HG02759 (cell line): ENCODE measurements around the gene PANX2.

Experiments used
- ATAC-seq: cut with Tn5 transposase; IDR thresholded peaks from one replicate; pipeline ENCODE4 v1.9.1; 2021; ENCODE audit warnings: mild to moderate bottlenecking, moderate library complexity; ENCODE audit not compliant: unreplicated experiment

PANX2 gene

DNA sequence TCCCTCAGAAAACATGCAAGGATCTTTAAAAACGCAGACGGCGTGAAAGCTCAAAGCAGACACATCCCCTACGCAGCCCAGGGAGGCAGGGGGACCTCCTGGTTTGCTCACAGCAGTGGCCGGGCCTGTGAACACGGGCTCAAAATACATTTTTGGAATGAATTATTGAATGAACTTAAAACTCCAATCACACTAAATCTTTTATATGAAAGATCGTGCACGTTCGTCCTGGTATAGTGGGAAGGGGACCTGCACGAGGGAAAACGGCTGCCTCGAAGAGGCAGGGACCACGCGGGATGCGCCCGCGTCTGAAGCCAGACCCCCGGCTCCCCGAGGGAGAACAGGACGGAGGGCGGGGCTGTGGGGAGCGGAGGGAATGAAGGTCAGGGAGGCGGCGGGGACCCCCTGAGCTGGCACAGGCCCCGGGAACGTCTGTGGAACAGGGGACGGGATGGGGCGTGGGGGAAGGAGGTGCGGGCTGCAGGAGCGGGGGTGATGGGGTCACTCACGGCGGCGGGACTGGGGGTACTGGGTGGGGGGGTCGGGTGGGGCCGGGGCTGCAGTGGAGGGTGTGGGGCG is 1.3 kb upstream of the PANX2 start:
- no peak for ATAC-seq

DNA sequence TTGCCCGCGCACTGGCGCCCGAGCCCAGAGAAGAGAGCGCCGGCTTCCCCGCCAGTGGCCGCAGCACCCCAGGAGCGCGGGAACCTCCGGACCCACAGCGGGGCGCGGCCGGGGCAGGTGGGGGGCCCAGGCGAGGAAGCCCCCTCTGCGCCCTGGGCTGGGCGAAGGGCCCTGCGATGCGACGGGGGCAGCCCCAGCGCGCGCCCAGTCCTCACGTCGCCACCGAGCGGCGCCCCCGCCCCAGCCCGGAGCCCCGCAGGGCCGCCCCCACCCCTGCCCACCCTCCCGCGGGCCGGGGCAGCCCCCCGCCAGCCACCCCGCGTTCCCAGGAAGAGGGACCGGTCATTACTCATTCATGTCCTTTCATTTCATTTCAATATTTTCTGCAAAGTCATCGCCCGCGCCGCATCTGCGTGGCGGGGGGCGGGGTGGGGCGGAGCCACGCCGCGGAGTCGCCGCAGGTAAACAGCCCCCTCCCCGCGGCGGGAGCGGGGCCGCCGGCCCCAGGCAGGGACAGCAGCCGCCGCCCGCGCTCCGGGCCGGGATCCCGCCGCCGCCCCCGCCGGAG is 673 bp upstream of the PANX2 start:
- ATAC-seq: no peak

DNA sequence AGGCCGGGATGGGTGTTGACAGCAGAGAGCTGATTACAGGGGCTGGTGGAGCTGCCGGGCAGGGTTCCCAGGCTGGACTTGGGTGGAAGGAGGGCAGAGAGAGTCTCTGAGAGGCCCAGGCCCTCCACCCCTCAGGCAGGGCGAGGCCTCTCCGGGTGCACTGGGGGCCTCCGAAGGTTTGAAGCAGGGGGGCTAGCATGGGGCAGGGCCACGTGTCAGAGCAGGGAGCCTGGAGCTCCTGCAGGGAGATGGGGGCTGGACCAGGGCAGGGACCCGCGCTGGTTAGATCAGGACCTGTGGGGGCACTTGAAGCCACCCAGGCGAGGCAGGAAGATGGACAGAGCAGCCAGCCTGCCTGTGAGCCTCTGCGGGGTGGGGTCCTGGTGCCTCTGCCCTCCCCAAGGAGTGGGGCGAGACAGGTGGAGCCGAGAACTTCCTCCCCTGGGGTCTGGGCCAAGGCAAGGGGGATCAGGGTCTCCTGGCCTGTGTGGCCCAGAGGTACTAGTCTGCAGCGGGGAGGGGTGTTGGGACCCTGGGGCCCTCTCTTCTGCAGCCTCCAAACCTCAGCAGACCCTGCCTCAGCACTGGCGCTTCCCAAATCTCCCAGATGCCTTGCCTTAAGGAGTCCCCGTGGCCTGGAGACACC is 911 bp downstream of the PANX2 start:
- ATAC-seq: no peak

DNA sequence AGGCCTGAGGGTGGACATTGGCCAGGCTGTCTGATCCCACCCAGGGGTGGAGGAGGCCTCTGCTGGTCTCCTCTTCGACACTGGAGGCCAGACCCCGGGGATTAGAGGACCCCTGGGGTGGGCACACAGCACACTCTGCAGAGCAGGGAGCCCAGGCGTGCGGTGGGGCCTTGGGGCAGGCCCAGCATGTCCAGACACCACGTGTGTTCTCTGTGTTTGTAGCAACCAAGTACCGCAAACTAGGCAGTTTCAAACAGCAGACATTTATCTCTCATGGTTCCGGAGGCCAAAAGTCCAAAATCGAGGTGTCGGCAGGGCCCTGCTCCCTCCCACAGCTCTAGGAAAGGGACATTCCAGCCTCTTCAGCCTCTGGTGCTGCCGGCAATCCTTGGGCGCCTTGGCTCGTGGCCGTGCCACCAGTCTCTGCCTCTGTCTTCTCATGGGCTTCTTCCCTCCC is 1.5 kb downstream of the PANX2 start:
- ATAC-seq: no peak

DNA sequence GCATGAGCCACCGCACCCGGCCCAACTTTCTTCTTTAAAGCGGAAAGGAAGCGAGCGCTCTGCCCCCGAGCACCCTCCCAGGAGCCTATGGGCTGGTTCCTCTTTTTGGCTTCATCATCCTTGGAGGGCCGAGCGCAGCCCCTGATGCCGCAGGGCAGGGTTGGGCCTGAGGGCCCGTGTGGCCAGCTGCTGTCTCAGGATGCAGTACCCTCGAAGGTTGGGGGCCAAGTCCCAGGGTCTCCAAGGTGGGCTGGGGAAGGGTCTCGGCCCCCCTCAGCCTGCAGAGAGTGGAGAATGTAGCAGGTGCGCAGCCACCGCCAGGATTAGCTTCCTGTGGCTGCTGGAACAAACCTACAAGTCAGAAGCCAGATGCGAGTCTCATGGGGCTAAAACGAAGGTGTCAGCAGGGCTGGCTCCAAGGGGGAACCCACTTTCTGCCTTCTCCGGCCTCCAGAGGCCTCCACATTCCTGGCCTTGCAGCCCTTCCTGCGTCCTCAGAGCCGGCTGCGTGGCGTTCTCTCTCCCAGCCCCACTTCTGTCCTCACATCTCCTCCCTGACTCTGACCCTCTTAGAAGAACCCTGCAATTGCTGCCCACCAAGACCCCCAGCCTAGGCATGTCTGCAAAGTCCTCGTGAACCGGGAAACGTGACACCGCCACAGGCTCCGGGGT is 2.9 kb downstream of the PANX2 start:
- ATAC-seq: no peak

DNA sequence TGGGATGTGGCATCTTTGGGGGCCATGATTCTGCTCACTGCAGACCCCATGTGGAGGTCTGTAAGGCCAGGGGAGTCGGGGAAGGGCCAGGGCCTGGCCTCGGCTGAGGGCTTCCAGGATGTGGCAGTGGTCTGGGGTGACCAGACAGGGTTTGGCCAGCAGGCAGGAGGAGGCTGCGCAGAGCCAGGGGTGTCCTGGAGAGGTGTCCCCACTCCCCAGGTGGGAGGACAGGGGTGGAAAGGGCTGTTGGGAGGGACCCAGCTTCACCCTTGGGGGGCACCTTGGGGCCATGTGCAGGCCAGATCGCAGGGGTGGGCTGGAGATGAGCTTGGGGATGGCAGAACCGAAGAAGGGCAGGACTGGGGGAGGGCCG is 3.4 kb downstream of the PANX2 start:
- no peak for ATAC-seq

DNA sequence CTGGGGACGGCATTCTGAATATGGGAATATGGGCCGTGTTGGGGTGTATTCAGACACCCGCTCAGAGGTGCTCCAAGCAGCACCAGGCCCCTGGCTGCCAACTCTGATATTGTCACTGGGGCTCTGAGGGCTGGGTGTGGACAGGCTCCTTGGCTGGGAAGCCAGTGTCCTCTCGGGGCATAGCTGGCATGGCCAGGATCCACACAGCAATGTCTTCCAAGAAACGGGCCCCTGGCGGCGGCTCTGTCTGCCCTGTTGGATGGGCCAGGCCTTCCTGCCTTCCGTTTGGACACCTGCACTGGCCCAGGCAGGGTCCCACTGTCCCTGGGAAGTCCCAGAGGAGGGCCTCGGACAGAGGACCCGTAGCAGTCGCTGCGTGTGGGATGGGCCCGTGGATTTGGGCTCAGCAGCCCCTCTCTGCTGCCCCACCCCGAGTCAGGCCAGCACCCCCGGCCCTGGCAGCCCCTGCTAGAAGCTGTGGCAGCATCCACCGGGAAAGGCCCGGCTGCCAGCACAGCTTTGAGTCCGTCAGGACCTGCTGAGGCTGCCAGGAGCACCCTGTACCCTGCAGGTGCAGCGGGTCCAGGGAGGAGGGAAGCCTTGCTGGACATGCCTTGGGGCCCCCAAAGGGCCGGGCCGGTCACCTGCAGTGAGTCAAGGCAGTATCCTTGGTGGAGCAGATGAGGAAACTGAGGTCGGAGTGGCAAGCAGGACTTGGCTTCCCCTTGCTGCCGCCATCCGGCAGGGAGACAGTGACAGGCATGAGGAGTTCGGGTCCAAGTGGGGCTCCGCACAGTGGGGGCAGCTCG is 4.1 kb downstream of the PANX2 start:
- ATAC-seq: no peak

DNA sequence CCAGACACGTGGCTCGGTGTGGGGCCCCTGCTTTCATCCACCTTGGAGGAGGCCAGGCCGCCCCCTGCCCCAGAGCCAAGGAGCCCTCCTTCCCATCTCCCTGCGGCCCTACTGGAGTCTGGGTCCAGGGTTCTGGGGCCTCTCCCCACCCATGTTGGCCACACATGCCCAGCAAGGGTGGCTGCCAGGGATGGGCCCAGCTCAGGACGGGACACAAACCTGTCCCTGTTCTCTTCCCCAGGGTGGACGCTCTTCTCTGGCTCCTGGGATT is 4.6 kb downstream of the PANX2 start:
- ATAC-seq: no peak

DNA sequence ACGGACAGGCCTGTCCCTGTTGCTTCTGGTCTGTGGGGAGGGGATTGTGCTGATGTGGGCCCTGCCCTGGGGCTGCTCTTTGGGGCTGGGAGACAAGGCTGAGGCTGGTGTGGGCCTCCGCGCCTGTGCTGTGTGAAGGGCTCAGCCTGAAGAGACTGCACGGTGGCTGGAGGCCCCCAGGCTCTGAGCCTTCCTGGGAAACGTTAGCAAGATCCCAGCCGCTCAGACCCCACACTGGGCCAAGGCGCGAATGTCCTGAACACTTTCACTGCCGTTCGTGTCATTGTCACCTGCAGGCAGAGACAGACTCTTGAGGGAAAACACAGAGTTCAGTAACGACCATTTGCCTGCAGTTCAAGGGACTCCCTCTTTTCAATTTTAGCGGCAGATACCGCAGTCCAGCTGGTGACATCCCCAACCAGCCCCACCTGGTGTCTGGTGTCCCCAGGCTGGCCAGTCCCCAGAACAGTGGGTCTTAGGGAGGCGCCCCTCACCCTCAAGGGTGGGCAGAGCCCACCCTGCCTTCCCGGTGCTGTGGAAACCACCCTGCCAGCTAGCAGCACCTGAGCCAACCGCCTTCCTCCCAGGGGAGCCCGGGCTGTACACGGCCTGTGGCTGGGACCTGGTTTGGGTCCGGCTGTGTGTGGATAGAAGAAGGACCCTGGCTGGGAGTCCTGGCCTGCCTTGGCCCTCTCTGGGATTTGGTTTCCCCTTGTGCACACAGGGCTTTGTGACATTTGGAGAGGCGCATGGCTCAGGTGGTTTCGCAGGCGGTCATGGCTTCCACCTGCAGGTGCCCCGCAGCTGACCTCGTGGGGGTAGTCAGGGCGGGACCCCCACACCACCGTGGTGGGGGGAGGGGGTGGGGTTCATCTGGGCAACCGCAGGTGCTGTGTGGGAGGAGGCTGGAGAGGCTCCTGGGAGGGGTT is 5.7 kb downstream of the PANX2 start:
- no peak for ATAC-seq

DNA sequence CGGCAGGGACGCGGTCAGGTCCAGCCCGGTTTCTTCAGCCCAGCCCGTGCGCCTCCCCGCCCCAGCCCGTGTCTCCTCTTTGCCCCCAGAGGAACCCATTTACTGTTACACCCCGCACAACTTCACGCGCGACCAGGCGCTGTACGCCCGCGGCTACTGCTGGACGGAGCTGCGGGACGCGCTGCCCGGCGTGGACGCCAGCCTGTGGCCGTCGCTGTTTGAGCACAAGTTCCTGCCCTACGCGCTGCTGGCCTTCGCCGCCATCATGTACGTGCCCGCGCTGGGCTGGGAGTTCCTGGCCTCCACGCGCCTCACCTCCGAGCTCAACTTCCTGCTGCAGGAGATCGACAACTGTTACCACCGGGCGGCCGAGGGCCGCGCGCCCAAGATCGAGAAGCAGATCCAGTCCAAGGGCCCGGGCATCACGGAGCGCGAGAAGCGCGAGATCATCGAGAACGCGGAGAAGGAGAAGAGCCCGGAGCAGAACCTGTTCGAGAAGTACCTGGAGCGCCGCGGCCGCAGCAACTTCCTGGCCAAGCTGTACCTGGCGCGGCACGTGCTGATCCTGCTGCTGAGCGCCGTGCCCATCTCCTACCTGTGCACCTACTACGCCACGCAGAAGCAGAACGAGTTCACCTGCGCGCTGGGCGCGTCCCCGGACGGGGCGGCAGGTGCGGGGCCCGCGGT is 6.5 kb downstream of the PANX2 start:
- no peak for ATAC-seq

DNA sequence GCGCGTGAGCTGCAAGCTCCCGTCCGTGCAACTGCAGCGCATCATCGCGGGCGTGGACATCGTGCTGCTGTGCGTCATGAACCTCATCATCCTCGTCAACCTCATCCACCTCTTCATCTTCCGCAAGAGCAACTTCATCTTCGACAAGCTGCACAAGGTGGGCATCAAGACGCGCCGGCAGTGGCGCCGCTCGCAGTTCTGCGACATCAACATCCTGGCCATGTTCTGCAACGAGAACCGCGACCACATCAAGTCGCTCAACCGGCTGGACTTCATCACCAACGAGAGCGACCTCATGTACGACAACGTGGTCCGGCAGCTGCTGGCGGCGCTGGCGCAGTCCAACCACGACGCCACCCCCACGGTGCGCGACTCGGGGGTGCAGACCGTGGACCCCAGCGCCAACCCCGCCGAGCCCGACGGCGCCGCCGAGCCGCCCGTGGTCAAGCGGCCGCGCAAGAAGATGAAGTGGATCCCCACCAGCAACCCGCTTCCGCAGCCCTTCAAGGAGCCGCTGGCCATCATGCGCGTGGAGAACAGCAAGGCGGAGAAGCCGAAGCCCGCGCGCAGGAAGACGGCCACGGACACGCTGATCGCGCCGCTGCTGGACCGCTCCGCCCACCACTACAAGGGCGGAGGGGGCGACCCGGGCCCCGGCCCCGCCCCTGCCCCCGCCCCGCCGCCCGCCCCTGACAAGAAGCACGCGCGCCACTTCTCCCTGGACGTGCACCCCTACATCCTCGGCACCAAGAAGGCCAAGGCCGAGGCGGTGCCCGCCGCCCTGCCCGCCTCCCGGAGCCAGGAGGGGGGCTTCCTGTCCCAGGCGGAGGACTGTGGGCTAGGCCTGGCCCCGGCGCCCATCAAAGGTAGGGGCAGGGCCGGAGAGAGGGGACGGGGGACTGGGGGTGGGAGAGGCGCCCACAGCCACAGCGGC is 7.3 kb downstream of the PANX2 start:
- ATAC-seq: no peak

DNA sequence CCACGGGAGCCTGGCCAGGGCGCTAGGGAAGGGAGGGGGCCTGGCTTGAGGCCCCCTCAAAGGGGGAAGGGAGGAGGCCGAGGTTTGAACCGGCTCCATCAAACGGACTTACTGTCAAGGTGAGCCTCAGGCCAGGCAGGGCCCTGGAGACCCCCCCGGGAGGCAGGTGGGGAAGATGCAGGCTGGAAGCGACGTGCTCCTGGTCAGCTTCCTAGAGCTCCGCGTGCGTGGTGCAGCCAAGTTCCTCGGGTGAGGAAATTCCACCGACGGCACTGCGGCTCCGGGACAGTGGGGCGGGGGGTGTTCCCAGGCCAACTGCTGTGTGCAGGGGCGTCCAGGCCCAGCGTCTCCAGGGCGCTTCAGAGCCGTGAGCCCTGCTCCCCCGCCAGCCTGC is 7.9 kb downstream of the PANX2 start:
- no peak for ATAC-seq

DNA sequence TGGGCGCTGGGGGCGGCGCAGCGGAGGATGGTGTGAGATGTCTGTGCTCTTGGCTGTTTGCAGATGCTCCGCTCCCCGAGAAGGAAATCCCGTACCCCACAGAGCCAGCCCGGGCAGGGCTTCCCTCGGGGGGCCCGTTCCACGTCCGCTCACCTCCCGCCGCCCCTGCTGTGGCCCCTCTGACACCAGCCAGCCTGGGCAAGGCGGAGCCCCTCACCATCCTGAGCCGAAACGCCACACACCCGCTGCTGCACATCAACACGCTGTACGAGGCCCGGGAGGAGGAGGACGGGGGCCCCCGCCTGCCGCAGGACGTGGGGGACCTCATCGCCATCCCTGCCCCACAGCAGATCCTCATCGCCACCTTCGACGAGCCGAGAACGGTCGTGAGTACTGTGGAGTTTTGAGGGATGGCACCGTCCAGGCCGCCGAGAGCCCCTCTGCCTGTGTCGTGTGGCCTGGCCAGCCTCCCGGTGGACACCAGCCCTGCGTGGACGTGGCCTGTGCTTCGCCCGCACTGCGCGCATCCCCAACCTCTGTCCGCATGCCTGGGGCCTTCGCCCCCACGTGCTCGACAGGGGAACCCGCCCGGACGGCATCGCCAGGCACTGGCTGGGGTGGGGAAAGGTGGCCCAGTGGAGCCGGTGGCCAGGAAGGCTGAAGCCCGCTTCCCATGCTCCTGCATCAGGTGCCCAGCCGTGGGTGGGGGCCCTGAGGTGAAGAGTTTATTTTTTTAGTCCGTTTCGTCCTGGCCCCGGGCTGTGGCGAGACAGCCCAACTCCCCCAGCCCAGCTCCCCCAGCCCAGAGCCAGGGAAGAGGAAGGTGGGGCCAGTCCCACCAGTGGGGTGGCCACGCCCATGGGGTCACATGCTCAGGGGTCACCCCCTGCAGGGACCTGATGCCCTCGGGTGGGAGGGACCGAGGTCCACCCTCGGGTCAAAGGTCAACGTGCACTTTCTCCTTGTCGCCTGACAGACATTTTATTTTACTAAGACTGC is 8.6 kb downstream of the PANX2 start:
- no peak for ATAC-seq

DNA sequence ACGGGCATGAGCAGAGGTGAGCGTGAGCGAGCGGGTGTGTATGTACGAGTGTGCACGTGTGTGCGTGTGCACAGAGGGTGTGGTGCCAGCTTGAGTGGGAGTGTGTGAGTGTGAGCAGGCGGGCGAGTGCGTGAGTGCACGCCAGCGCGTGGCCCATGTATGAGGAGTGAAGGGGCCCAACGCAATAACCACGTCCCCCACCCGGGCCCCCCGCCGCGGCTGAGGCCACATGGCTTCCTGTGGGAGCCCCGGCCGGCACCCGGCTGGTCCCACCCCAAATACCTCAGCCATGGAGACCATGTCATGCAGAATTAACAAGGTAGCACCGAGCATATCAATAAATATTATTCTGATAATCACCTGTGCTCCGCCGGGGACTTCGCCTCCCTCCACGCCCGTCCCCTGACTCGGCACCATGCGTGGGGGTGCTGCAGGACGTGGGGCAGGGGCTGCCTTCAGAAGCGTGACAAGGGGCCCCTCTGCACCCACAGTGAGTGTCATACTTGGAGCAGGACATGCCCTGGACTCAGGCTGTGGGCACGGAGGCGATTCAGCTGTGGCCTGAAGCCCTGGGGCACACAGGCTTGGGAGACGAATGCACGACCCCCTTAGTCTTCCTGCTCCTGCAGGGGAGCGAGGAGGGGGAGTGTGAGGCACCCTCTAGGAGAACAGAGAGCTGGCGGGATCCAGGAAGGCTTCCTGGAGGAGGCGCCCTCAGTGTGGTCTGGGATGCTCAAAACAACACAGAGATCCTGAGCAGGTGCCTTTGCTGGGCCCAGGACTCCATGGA is 9.6 kb downstream of the PANX2 start:
- ATAC-seq: no peak

DNA sequence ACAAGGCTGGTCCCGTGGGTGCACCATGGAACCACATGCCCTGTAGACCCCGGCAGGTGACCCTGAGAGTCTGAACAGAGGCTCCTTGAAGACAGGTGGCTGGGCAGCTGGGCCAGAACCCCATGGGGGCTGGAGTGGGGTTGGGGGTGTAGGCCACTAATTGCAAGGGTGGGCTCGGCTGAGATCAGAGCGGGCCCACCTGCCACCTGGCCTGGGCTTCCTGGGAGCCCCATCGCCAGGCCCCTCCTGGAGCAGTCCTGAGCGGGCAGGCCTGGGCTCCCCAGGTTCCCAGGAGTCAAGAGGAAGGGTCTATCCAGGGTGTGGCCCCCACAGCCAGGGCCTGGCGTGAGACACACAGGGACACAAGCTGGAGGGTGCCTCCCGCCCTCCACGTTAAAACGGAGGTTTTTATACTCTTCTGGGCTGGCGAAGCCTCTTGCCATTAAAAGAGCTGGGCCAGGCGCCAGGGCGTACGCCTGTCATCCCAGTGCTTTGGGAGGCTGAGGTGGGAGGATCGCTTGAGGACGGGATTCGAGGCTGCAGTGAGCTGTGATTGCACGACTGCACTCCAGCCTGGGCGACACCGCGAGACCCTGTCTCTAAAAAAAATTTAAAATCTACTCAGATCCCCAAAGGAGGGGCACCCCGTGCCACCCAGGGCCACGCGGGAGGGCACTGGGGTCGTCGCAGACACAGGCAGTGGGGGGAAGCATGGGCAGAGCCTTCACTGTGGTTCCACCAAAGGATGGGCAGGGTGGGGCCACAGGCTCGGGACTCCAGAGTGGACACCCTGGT is 10.4 kb downstream of the PANX2 start:
- ATAC-seq: no peak
